GM06990 (cell line): Measurements from ENCODE around the gene TMEM135.
"Not testable (repeated sequence)": the region's sequence is repeated elsewhere in the genome, so short reads cannot be mapped to it uniquely, and the experiment has no call there.

Experiments
- DNase-seq: peaks from one replicate; pipeline ENCODE4 v3.0.0-alpha.2; 2011; ENCODE audit not compliant: insufficient read length; ENCODE audit errors: extremely low read depth
- H3K27me3 ChIP-seq: replicated peaks from 2 replicates; pipeline ENCODE4 v1.6.0; 2011; ENCODE audit warnings: low read length; ENCODE audit not compliant: control insufficient read depth, insufficient read depth
- H3K36me3 ChIP-seq: 2 replicates; pipeline ENCODE4 v1.5.1; 2011; ENCODE audit warnings: low read length; ENCODE audit not compliant: control insufficient read depth, insufficient read depth
- H3K4me3 ChIP-seq: replicated peaks from 2 replicates; pipeline ENCODE4 v1.5.1; 2011; ENCODE audit warnings: low read depth, mild to moderate bottlenecking, control low read depth, low read length
- TF ChIP-seq, protein P1 (sequence below): IDR thresholded peaks from 2 replicates; pipeline ENCODE4 v1.5.1; 2011; ENCODE audit warnings: low read length, control low read depth, mild to moderate bottlenecking, inconsistent platforms; ENCODE audit not compliant: insufficient read depth, poor library complexity, severe bottlenecking

TMEM135 gene

DNA sequence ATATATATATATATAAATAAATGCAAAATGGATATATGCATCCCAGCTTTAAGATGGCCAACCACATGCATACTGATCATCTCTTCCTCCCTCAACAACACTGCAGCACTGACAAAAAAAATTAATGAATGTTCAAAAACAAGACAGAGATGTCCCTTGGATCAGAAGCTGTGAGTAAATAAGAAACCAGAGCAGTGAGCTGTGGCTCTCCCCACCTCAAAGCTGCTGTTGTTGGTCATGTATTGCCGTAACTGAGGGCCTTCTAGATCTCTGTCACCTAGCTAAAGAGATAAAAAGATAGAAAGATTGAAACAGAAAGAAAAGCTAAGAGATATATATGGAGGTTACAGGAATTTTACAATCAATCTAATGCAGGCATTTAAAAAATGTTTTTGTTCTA, 15.5 kb upstream of the TMEM135 start:
- H3K27me3 ChIP-seq: no peaks in the 10 kb centered on the region
- H3K36me3 ChIP-seq: no peaks in the 10 kb centered on the region
- no peak for DNase-seq
- no peak overlapping the region for H3K4me3 ChIP-seq
- TF ChIP-seq, protein P1, sequence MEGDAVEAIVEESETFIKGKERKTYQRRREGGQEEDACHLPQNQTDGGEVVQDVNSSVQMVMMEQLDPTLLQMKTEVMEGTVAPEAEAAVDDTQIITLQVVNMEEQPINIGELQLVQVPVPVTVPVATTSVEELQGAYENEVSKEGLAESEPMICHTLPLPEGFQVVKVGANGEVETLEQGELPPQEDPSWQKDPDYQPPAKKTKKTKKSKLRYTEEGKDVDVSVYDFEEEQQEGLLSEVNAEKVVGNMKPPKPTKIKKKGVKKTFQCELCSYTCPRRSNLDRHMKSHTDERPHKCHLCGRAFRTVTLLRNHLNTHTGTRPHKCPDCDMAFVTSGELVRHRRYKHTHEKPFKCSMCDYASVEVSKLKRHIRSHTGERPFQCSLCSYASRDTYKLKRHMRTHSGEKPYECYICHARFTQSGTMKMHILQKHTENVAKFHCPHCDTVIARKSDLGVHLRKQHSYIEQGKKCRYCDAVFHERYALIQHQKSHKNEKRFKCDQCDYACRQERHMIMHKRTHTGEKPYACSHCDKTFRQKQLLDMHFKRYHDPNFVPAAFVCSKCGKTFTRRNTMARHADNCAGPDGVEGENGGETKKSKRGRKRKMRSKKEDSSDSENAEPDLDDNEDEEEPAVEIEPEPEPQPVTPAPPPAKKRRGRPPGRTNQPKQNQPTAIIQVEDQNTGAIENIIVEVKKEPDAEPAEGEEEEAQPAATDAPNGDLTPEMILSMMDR: no peak

GRCh38 chr11:87022738-87023137, 15.0 kb upstream of the TMEM135 start:
- Histone ChIP-seq H3K36me3 (no peaks in the 10 kb centered on the region), H3K27me3 (no peaks in the 10 kb centered on the region), H3K4me3 (no peak overlapping the region)
- TF ChIP-seq, protein P1: no peak
- no peak for DNase-seq

DNA sequence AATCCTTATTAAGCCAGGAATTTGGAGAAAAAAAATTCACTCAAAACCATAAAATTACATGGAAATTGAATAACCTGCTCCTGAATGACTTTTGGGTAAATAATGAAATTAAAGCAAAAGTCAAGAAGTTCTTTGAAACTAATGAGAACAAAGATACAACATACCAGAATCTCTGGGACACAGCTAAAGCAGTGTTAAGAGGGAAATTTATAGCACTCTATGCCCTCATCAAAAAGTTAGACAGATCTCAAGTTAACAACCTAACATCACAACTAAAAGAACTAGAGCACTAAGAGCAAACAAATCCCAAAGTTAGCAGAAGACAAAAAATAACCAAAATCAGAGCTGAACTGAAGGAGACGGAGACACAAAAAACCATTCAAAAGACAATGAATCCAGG, 11.3 kb upstream of the TMEM135 start:
- H3K36me3 ChIP-seq, H3K27me3 ChIP-seq, H3K4me3 ChIP-seq, DNase-seq: not testable (repeated sequence)

DNA sequence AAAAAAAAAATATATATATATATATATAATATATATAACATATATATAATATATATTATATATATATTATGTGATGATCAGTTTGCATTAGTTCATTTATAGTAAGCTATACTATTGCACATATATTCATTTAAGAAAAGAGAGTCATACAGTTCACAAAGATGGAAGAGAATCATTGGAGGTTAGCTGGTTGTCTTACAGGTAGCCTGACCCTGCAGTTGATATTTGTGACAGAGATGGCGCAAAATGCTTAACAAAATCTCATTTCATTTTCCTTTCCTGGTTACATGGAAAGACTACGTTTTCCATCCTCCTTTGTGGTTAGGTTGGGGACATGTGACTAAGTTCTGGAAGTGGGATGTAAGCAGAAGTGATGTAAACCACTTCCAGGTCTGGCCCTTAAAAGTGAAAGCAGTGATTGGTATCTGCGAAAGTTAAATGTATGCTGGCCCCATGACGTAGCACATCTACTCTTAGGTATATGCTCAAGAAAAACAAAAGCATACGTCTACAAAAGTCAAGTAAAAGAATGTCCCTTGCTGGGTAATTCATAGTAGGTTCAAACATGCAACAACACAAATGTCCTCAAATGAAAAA, 7.2 kb upstream of the TMEM135 start:
- TF ChIP-seq, protein P1: no peak
- no peaks in the 10 kb centered on the region for H3K27me3 ChIP-seq
- DNase-seq: no peak
- no peaks in the 10 kb centered on the region for H3K36me3 ChIP-seq
- no peak overlapping the region for H3K4me3 ChIP-seq

- no peaks in the 10 kb centered on the region for H3K36me3 ChIP-seq
These were observed 6.1 kb upstream of the TMEM135 start for GRCh38 chr11:87031433-87032170.

GRCh38 chr11:87033561-87033960, 4.2 kb upstream of the TMEM135 start:
- H3K4me3 ChIP-seq: no peak overlapping the region
- DNase-seq: no peak
- TF ChIP-seq, protein P1: no peak
- H3K36me3 ChIP-seq: no peaks in the 10 kb centered on the region
- H3K27me3 ChIP-seq: no peaks in the 10 kb centered on the region

More at GRCh38 chr11:87031433-87032170, 6.1 kb upstream of the TMEM135 start:
- TF ChIP-seq, protein P1: no peak
- no peaks in the 10 kb centered on the region for H3K27me3 ChIP-seq
- no peak for DNase-seq
- H3K4me3 ChIP-seq: no peak overlapping the region
